Stomach (tissue), 9 donors: ENCODE measurements around the gene ACACA. TPM values are rescaled to one million over a fixed set of nuclear protein-coding genes. Genes with fewer than 3 reads are reported as not detected.
A peak's percentile ranks its signal among the peaks of the same experiment; 100 is the strongest.

ENCODE experiments used
- DNase-seq, 2 donors: peaks; one replicate each; pipeline versions ENCODE4 v3.0.0 to v3.0.0-alpha.2; 2013 to 2019
- H3K27ac ChIP-seq, 5 donors: fragments of 200-600 bp in 4 of 5; sonication (generic) in 4 of 5; one replicate each; pipeline ENCODE4 v1.5.1; 2013 to 2019; ENCODE audit warnings: mild to moderate bottlenecking in 1 of 5, moderate library complexity in 1 of 5
- H3K27me3 ChIP-seq, 3 donors: fragments of 200-600 bp; sonication (generic); one replicate each; pipeline ENCODE4 v1.5.1; 2017 to 2019; ENCODE audit warnings: mixed run types in 1 of 3
- H3K36me3 ChIP-seq, 4 donors: fragments of 200-600 bp; sonication (generic); 1 replicate in 3 of 4; 2 replicates in 1 of 4; pipeline ENCODE4 v1.5.1; 2016 to 2019
- H3K4me1 ChIP-seq, 4 donors: fragments of 200-600 bp; sonication (generic); one replicate each; pipeline ENCODE4 v1.5.1; 2016 to 2019
- H3K4me3 ChIP-seq, 4 donors: fragments of 200-600 bp; sonication (generic) in 3 of 4; one replicate each; pipeline ENCODE4 v1.5.1; 2016 to 2019; ENCODE audit warnings: mild to moderate bottlenecking in 1 of 4
- H3K9me3 ChIP-seq, 4 donors: fragments of 200-600 bp; sonication (generic); one replicate each; pipeline ENCODE4 v1.5.1; 2016 to 2019
- CTCF ChIP-seq, 7 experiments: fragments of 450-650 bp in 4 of 7; fragments of 200-600 bp in 3 of 7; sonication (generic) in 3 of 7; IDR thresholded peaks; one replicate each; pipeline ENCODE4 v1.5.1; 2016 to 2019; ENCODE audit warnings: antibody characterized with exemption in 7 of 7, control low read depth in 2 of 7, mild to moderate bottlenecking in 1 of 7
- EP300 ChIP-seq: sonication (generic); formaldehyde crosslinking; IDR thresholded peaks from one replicate; pipeline ENCODE4 v1.6.1; 2017; ENCODE audit warnings: antibody characterized with exemption
- POLR2A ChIP-seq, 4 donors: fragments of 450-650 bp; IDR thresholded peaks; one replicate each; pipeline ENCODE4 v1.6.1; 2016; ENCODE audit warnings: antibody characterized with exemption in 4 of 4, control low read depth in 2 of 4, mild to moderate bottlenecking in 1 of 4, moderate library complexity in 1 of 4
- POLR2AphosphoS5 ChIP-seq, 3 donors: sonication (generic); formaldehyde crosslinking; IDR thresholded peaks; one replicate each; pipeline ENCODE4 v1.6.1; 2016; ENCODE audit warnings: antibody characterized with exemption in 3 of 3
- WGBS, 5 donors: extraction: QIAGEN DNeasy Blood & Tissue Kit in 3 of 5; methylation state at CpG; one replicate each; pipeline versions ENCODE4 v1.1.5 to v1.1.7; 2013 to 2018; 5-methylcytosine and 5-hydroxymethylcytosine counted together
- intact Hi-C: fragments of 100-400 bp; cut with DNase I; formaldehyde crosslinking; loops from one replicate; pipeline ENCODE4 v1.15.1; 2023; ENCODE audit warnings: low total_unique reads
- polyA plus RNA-seq, 3 donors: library from polyadenylated mRNA; stranded (reverse); fragments of 200-250 nt; gene quantifications; one replicate each; pipeline ENCODE4 v1.2.3, GENCODE V29; 2013
- total RNA-seq, 5 donors: library from RNA; depleted of rRNA; stranded (reverse); fragments of >200 nt; gene quantifications; one replicate each; pipeline versions ENCODE4 v1.1.0 to v1.2.3, GENCODE V29; 2014 to 2016
- donor health status: healthy with polysubstance abuse.
- donor health status: Bipolar disorder and iron deficiency.
- donor health status: healthy.

ACACA gene
- total and polyA plus RNA-seq, 8 donors, result 9.9 to 59.8 (median 27.7) TPM

GRCh38 chr17:37092071-37092470 lies 314.6 kb downstream of the ACACA start:
- intact Hi-C loops, result no loop called here
- peak in 1 of 2 donors; percentile 52 for DNase-seq
- Histone ChIP-seq H3K4me3 (no peak overlapping the region), H3K9me3 (no peaks in the 10 kb centered on the region), H3K27me3 (no peaks in the 10 kb centered on the region), H3K27ac (peak overlapping the region in 2 of 5 donors; percentile 6 to 43), H3K4me1 (peaks cover 10 to 40% (median 24%) of the 10 kb centered on the region in 4 donors), H3K36me3 (peaks cover 17 to 69% (median 58%) of the 10 kb centered on the region in 4 donors)
- WGBS, 5 donors, result 51 to 68% (median 62%) methylated on average over 2 of the region's 2 CpGs
- TF ChIP-seq CTCF (IDR thresholded peaks at IDR 0.05) (no peak), POLR2A (IDR thresholded peaks at IDR 0.05) (no peak), EP300 (no peak), POLR2AphosphoS5 (IDR thresholded peaks at IDR 0.05) (no peak)

DNA sequence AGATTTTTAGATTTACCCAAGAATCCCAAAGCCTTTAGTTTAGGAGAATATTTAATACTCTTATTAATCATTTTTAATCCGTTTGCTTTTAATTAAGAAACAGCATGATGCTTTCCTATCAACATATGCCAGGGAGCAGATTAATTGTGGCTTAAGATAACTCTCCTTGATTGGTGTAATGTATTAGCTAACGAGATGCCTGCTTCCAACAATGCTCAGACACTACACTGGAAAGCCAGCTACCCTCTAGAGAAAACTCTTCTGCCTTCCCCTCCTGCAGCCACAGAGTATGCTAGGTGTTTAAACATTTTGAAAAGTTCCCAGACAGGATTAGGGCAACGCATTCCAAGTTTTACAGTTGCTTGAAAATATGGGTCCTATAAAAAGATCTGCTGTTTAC lies 315.7 kb downstream of the ACACA start:
- Histone ChIP-seq H3K27me3 (no peaks in the 10 kb centered on the region), H3K4me1 (peaks cover 10 to 40% (median 24%) of the 10 kb centered on the region in 4 donors), H3K27ac (no peak overlapping the region), H3K36me3 (peaks cover 7 to 69% (median 58%) of the 10 kb centered on the region in 4 donors), H3K4me3 (no peak overlapping the region), H3K9me3 (no peaks in the 10 kb centered on the region)
- DNase-seq, result no peak
- TF ChIP-seq EP300, result no peak
- no peak for TF ChIP-seq POLR2A (IDR thresholded peaks at IDR 0.05)
- TF ChIP-seq POLR2AphosphoS5 (IDR thresholded peaks at IDR 0.05), result no peak
- no peak for TF ChIP-seq CTCF (IDR thresholded peaks at IDR 0.05)
- 74 to 84% (median 76%) methylated on average over 3 of the region's 3 CpGs for WGBS, 5 donors
- intact Hi-C loops, result no loop called here

- Histone ChIP-seq H3K36me3 (peaks cover 9 to 69% (median 57%) of the 10 kb centered on the region in 4 donors), H3K4me3 (no peak overlapping the region), H3K27ac (peak overlapping the region in 4 of 5 donors; percentile 0 to 62 (median 48)), H3K4me1 (peaks cover 10 to 40% (median 24%) of the 10 kb centered on the region in 4 donors), H3K9me3 (no peaks in the 10 kb centered on the region), H3K27me3 (no peaks in the 10 kb centered on the region)
- intact Hi-C loops, result no loop called here
- TF ChIP-seq POLR2A (IDR thresholded peaks at IDR 0.05), result no peak
- TF ChIP-seq POLR2AphosphoS5 (IDR thresholded peaks at IDR 0.05), result no peak
- TF ChIP-seq EP300, result no peak
- no peak for TF ChIP-seq CTCF (IDR thresholded peaks at IDR 0.05)
- peak in 1 of 2 donors; percentile 71 for DNase-seq
- WGBS, 5 donors, result 46 to 64% (median 57%) methylated on average over 7 of the region's 7 CpGs
Observed at GRCh38 chr17:37089956-37090355, 316.7 kb downstream of the ACACA start.

- Histone ChIP-seq H3K27me3 (no peaks in the 10 kb centered on the region), H3K27ac (peak overlapping the region in 4 of 5 donors; percentile 0 to 55 (median 30)), H3K4me3 (no peak overlapping the region), H3K36me3 (peaks cover 9 to 65% (median 51%) of the 10 kb centered on the region in 4 donors), H3K4me1 (peaks cover 13 to 45% (median 28%) of the 10 kb centered on the region in 4 donors), H3K9me3 (no peaks in the 10 kb centered on the region)
- TF ChIP-seq EP300, result no peak
- TF ChIP-seq POLR2AphosphoS5 (IDR thresholded peaks at IDR 0.05), result no peak
- no peak for TF ChIP-seq CTCF (IDR thresholded peaks at IDR 0.05)
- no peak for TF ChIP-seq POLR2A (IDR thresholded peaks at IDR 0.05)
- intact Hi-C loops, result no loop called here
- no peak for DNase-seq
- 36 to 72% (median 51%) methylated on average over 11 of the region's 11 CpGs for WGBS, 5 donors
Observed at GRCh38 chr17:37088913-37089312, 317.7 kb downstream of the ACACA start.
